Mammary epithelial cell (primary cell): ENCODE results near the gene TFAP2E.

ENCODE experiments used
- EZH2 ChIP-seq: IDR thresholded peaks from 2 replicates; pipeline ENCODE4 v1.6.1; 2012; ENCODE audit warnings: low read length, inconsistent platforms, borderline replicate concordance
- TF ChIP-seq, protein P1 (sequence below), 2 donors: IDR thresholded peaks in 1 of 2; conservative IDR thresholded peaks in 1 of 2; 2 replicates each; pipeline ENCODE4 v1.5.1; 2011 to 2012; ENCODE audit warnings: inconsistent platforms in 2 of 2, low read length in 2 of 2, mild to moderate bottlenecking in 2 of 2, control low read depth in 1 of 2, low read depth in 1 of 2; ENCODE audit not compliant: insufficient read depth in 1 of 2; ENCODE audit errors: extremely low read depth in 1 of 2

- TF ChIP-seq, protein P1, sequence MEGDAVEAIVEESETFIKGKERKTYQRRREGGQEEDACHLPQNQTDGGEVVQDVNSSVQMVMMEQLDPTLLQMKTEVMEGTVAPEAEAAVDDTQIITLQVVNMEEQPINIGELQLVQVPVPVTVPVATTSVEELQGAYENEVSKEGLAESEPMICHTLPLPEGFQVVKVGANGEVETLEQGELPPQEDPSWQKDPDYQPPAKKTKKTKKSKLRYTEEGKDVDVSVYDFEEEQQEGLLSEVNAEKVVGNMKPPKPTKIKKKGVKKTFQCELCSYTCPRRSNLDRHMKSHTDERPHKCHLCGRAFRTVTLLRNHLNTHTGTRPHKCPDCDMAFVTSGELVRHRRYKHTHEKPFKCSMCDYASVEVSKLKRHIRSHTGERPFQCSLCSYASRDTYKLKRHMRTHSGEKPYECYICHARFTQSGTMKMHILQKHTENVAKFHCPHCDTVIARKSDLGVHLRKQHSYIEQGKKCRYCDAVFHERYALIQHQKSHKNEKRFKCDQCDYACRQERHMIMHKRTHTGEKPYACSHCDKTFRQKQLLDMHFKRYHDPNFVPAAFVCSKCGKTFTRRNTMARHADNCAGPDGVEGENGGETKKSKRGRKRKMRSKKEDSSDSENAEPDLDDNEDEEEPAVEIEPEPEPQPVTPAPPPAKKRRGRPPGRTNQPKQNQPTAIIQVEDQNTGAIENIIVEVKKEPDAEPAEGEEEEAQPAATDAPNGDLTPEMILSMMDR (conservative IDR thresholded peaks at IDR 0.05 in 1 of 2, IDR thresholded peaks at IDR 0.05 in 1 of 2; ENCODE audit: extremely low read depth in 1 of 2, insufficient read depth in 1 of 2, low read depth in 1 of 2, low read length in 2 of 2) = no peak
- TF ChIP-seq EZH2 = no peak
Measured at GRCh38 chr1:35531368-35531767, 41.7 kb upstream of the TFAP2E start.
